ENCODE data around the gene OBP2B.

- TF ChIP-seq EZH2 (IDR thresholded peaks at IDR 0.05; ENCODE audit: low read depth), result no peak
- TF ChIP-seq, protein P1, sequence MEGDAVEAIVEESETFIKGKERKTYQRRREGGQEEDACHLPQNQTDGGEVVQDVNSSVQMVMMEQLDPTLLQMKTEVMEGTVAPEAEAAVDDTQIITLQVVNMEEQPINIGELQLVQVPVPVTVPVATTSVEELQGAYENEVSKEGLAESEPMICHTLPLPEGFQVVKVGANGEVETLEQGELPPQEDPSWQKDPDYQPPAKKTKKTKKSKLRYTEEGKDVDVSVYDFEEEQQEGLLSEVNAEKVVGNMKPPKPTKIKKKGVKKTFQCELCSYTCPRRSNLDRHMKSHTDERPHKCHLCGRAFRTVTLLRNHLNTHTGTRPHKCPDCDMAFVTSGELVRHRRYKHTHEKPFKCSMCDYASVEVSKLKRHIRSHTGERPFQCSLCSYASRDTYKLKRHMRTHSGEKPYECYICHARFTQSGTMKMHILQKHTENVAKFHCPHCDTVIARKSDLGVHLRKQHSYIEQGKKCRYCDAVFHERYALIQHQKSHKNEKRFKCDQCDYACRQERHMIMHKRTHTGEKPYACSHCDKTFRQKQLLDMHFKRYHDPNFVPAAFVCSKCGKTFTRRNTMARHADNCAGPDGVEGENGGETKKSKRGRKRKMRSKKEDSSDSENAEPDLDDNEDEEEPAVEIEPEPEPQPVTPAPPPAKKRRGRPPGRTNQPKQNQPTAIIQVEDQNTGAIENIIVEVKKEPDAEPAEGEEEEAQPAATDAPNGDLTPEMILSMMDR (conservative IDR thresholded peaks at IDR 0.05), result no peak
These were observed 15.7 kb upstream of the OBP2B start for GRCh38 chr9:133224762-133225161.

All from PC-9 (cell line).